Activated T-cell treated with anti-CD3 and anti-CD28 coated beads for 48 hours (primary cell): ENCODE results near the gene DDX42.
A peak's percentile ranks its signal among the peaks of the same experiment; 100 is the strongest.

Experiments
- DNase-seq: peaks from one replicate; pipeline ENCODE4 v3.0.0-alpha.2; 2020; ENCODE audit warnings: low read depth

DDX42 gene

GRCh38 chr17:63774141-63774968 is at the start of gene DDX42:
Gene DDX42, plus strand, starts transcription at chr17:63774170. Its CDS starts 12,880 bp downstream, at chr17:63787050.
- DNase-seq, result no peak

DNA sequence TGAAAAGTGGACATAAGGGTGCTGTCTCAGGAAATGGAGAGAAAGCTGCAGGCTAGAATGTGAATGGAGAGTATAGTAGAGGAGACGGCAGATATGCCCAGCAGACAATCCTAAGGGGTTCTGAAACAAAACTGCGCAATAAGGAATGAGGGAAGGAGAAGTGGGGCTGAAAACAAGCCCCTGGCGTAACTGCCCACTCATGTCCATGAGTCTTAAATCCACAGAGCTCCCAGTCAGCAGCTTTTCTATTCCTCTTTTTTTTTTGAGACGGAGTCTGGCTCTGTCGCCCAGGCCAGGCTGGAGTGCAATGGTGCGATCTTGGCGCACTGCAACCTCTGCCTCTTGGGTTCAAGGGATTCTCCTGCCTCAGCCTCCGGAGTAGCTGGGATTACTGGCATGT is 38.3 kb upstream of the DDX42 start:
- DNase-seq, result no peak

DNA sequence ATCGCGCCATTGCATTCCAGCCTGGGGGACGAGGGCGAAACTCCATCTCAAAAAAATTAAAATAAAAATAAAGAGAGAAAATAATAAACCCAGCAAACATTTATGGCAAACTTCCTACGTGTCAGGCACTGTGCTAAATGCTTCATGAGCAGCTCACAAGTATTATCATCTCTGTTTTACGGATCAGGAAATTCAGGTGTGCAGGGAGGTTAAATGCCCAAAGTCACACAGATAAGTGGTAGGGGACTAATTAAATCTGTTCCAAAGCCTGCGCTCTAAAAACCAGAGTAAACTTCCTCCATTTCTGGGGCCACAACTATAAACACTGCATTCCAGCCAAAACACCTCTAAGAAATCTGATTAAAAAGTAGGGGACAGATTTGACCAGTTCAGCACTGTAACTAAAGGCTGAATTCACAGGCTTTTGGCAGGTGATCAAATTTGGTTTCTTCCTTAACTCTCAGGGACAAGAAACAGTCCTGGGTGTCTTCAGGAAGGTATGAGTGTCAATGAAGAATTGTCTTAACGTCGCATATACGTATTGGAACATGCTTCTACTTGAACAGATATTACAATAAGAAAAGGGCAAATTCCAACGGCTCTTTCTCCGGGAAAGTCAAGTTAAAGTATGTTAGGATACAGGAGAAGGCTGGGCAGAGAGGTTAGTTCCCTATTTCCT is 33.4 kb upstream of the DDX42 start:
- no peak for DNase-seq

GRCh38 chr17:63741143-63741407 is 32.9 kb upstream of the DDX42 start:
- peak; percentile 37 for DNase-seq

GRCh38 chr17:63741408-63742173 is 32.4 kb upstream of the DDX42 start, which contains the start of gene STRADA:
Gene STRADA, minus strand, starts transcription at chr17:63741799. Its CDS starts 13,430 bp downstream, at chr17:63728369.
- peak; percentile 99 for DNase-seq

DNA sequence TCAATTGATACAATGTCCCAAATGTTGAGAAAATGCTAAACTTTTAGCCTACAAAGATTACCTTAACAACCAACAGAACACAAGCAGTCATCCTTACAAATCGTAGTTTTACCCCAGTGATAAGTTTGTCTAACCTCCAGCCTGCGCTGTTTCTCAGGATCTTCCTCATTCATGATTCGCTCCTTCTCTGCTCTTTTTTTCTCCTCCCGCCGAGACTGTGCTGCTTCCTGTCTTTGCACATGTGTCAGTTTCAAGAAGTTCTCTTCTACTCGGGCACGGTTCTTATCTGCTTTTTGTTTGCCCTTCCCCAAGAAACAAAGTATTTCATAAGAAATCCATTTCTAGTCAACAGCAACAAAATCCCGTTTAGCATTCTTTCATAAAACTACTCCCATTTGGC is 22.2 kb upstream of the DDX42 start:
- no peak for DNase-seq

DNA sequence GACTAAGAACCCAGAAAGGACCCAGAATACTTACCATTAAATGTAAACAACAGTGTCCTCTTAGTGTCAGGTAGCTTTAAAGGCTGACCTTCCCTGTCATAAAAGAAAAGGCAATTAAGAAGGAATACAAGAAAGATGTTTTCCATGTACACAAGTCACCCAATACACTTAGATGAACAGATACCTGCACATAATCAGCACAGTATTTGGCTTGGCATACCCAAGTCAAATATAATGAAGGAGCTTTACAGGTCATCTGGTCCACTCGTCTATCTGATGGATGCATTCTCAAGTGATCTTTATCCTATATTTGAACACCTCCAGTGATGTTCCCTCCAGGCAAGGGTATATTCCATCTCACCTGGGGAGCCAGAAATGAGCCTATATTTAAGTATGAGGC is 21.3 kb upstream of the DDX42 start:
- no peak for DNase-seq

DNA sequence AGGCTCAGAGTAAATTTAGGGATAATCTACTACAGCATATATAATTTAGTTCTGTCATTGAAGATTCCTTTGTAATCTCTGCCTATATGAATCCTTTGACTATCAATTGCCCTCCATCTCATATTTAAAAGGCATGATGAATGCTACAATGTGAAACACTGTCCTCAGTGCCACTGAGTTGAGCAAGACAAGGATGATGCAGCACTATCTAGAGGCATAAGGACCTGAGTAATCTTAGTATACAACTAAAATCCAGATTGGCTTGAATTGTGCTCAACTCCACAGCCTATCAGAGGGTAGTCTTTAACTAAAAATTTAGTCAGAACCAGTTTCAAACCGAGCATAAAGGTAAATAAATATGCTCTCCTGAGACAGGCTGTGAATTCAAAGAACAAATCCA is 20.8 kb upstream of the DDX42 start:
- DNase-seq, result no peak

GRCh38 chr17:63754046-63754445 is 19.9 kb upstream of the DDX42 start:
- no peak for DNase-seq

DNA sequence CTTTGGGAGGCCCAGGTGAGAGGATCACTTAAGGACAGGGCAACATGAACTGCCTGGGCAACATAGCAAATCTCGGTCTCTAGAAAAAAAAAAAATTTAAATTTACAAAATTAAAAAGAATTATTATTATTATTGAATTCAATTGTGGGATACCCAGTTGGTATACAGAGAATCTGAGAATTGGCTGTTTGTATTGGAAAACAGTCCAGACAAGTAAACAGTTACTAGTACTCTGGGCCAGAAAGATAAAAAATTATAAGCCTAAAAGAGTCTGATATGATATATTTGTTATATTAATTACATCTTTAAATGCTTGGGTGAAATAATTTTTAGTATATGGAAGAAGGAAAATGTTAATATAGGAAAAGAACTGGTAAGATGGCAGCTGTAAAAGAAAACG is 15.5 kb upstream of the DDX42 start:
- no peak for DNase-seq

DNA sequence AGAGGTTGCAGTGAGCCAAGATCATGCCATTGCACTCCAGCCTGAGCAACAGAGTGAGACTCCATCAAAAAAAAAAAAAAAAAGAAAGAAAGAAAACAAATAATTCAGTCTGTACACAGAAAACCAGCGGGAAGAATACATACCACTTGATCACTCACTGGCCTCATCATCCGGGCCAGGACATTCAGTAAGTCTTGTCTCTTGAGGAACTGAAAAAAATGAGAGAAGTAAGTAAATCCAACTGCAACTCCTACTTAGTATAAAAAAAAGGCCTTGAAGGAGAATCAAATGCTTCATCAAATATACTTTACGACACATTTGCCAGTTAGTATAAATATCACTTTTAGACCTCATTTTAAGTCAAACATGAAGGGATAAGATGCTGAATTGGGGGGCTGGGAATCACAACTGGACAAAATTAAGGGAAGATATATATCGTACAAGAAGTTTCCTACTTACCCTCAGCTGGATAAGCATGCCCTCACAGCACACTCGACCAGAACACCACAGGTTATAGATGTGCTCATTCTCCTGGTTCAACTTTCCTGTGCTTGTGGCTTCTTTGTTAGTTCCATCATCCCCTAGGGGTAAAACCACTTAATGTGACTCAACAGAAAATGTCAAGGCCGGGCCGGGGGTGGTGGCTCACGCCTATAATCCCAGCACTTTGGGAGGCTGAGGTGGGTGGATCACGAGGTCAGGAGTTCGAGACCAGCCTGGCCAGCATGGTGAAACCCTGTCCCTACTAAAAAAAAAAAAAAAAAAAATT is 13.0 kb upstream of the DDX42 start:
- DNase-seq, result peak; percentile 21

DNA sequence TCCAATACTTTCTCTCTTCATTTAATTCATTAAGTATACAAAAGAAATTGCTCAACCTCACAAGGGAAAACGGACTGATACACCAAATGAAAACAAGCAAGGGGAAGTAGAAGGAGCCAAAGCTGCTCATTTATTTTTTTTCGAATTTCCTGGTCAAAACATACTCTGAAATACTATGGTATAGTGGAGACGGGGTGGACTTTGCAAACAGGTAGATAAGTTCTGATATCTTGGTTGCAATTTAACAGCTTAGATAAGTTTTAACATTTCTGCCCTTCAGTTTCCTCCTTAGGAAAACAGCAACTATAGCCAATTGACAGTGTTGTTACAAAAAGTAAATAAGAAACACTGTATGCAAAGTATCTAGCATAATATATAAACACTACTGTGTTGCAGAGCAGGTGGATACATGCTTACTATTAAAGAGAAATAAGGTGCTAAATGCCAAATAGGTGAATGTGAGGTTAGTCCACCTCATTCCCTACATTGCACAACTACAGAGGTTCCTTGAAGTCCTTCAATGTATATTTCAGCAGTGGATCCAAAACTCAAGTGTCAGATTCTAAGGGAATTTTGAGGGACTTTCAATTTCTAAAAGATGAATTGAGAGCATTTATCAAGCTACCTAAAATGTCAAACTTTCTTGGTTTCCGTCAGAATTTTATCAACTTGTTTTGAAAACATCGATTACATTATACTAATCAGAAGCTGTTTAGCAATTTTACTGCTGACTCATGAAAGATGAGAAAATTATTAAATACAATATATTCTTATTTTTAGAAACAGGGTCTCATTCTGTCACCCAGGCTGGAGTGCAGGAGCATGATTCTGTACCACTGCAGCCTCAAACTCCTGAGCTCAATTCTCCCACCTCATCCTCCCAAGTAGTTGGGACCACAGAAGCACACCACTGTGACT is 11.6 kb upstream of the DDX42 start:
- no peak for DNase-seq

DNA sequence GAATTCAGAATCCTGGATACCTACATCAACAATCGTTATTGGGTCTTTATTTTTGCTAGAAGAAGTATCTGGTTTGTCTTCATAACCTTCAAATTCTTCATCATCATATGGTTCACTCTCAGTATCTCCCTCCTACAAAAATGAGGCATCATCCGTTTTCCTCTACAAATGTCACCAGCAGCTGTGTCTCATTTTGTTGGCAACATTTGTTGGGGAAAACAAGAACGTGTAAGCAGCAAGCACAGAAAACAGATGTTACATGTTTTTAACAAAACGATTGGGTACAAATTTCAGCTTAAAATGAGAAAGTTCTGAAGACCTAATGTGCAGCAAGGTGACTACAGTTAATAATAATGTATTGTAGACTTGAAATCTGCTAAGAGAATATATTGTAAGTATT is 9.3 kb upstream of the DDX42 start:
- no peak for DNase-seq

GRCh38 chr17:63766754-63767153 is 7.2 kb upstream of the DDX42 start:
- DNase-seq, result no peak

DNA sequence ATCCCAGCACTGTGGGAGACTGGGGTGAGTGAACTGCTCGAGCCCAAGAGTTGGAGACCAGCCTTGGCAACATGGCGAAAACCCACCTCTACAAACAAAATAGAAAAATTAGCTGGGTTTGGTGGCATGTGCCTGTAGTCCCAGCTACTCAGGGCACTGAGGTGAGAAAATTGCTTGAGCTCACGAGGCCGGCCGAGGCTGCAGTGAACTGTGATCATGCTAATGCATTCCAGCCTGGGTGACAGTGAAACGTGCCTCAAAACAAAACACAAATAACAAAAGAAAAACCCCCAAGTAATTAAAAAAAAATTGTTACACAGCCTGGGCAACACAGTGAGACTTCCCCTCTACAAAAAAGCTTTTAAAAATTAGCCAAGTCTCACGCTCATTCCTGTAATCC is 5.5 kb upstream of the DDX42 start:
- no peak for DNase-seq

DNA sequence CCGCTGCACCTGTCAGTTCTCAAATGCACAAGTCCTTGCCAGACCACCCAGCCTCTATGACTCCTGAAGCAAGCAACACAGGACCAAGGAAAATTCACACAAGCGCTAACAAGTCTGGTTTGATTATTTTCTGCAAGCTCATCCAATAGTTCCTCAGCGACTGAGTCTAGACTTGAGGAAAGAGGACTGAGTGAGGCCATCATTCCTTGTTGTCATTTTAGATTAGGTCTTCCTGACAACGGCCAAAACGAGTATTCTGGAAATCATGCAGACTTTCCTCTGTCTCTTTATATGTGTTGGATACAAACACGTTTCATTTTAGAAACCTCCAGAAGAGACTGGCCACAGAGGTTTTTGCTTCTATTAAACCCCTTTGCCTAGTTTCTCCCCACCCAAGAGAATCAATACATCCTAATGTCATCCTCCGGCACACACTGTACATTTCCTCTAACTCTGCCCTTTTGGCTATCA is 1.1 kb upstream of the DDX42 start:
- DNase-seq, result no peak

GRCh38 chr17:63773272-63774140 is 464 bp upstream of the DDX42 start, which contains the start of gene CCDC47:
Gene CCDC47, minus strand, starts transcription at chr17:63773597. Its CDS starts 7,422 bp downstream, at chr17:63766175.
- peak; percentile 98 for DNase-seq

GRCh38 chr17:63774969-63775265 is 947 bp downstream of the DDX42 start:
- no peak for DNase-seq

GRCh38 chr17:63775420-63775819 is 1.4 kb downstream of the DDX42 start:
- no peak for DNase-seq

DNA sequence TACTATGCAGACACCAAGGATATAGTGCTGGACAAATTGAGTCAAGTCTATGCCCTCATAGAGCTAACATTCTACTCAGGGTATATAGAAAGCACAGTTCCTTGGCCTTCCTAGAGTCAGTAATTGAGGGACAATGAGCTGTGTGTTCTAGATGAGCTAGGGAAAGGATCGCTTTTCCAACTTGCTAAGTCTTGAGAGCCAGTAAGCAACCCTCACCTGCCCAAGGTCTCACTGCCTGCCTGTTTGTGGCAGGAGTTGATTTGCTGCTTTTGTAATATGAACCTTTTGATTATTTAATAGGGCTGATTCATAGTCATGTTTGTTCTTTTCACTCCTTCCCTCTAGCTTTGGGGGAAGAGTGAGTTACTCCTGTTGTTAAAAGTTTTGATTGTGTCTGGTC is 6.5 kb downstream of the DDX42 start:
- no peak for DNase-seq
